IMR-90 (cell line): Measurements from ENCODE around the gene SETD2. TPM values are rescaled to one million over a fixed set of nuclear protein-coding genes. Genes with fewer than 3 reads are reported as not detected.
"Not testable (repeated sequence)": the region's sequence is repeated elsewhere in the genome, so short reads cannot be mapped to it uniquely, and the experiment has no call there.

Source experiments
- ATAC-seq: fragments of 200-7000 bp; cut with Tn5 transposase; 2 replicates; pipeline ENCODE4 v1.9.1; 2020; ENCODE audit warnings: low read depth, mild to moderate bottlenecking, moderate library complexity
- BruUV-seq: library from RNA; stranded (reverse); fragments of 400-500 nt; replicated peaks from 2 replicates; lab custom pipeline; 2021; lab: Mats Ljungman, UMichigan
- CTCF ChIA-PET: fragments of 300-600 bp; formaldehyde crosslinking; extraction: SDS; loops from one replicate; lab custom pipeline; 2021; ENCODE audit warnings: antibody characterized with exemption; lab: Yijun Ruan, JAX
- POLR2A ChIA-PET: fragments of 300-600 bp; sonication (Branson Sonifier 250); formaldehyde crosslinking; loops from one replicate; lab custom pipeline; 2022; ENCODE audit warnings: antibody characterized with exemption; ENCODE audit not compliant: unreplicated experiment; lab: Charles Lee
- DNase-seq: peaks from one replicate; pipeline ENCODE4 v3.0.0; 2013
- H2AFZ ChIP-seq: replicated peaks from 2 replicates; pipeline ENCODE3; 2013; ENCODE audit warnings: low read length, mild to moderate bottlenecking; ENCODE audit not compliant: poor library complexity
- H2AK5ac ChIP-seq: 2 replicates; pipeline ENCODE4 v1.6.1; 2013; ENCODE audit warnings: low read depth, low read length, inconsistent platforms
- H2AK9ac ChIP-seq: replicated peaks from 2 replicates; pipeline ENCODE3; 2013; ENCODE audit warnings: mild to moderate bottlenecking, low read depth, low read length, moderate library complexity; ENCODE audit not compliant: poor library complexity
- H2BK120ac ChIP-seq: 2 replicates; pipeline ENCODE4 v1.6.1; 2013; ENCODE audit warnings: low read depth, low read length, inconsistent platforms
- H2BK15ac ChIP-seq: 3 replicates; pipeline ENCODE4 v1.6.1; 2013; ENCODE audit warnings: low read depth, low read length, inconsistent platforms
- H2BK20ac ChIP-seq: 2 replicates; pipeline ENCODE4 v1.6.1; 2013; ENCODE audit warnings: low read depth, mild to moderate bottlenecking, inconsistent platforms, low read length, moderate library complexity
- H2BK5ac ChIP-seq: 2 replicates; pipeline ENCODE4 v1.6.1; 2013; ENCODE audit warnings: mild to moderate bottlenecking, low read depth, low read length, inconsistent platforms; ENCODE audit not compliant: poor library complexity, severe bottlenecking
- H3K14ac ChIP-seq: replicated peaks from 2 replicates; pipeline ENCODE4 v1.6.1; 2013; ENCODE audit warnings: low read depth, low read length, inconsistent platforms
- H3K18ac ChIP-seq: 2 replicates; pipeline ENCODE4 v1.6.1; 2013; ENCODE audit warnings: low read depth, low read length, control low read depth
- H3K23ac ChIP-seq: 2 replicates; pipeline ENCODE4 v1.6.1; 2013; ENCODE audit warnings: low read depth, low read length, inconsistent platforms
- H3K27ac ChIP-seq: 2 replicates; pipeline ENCODE4 v1.5.1; 2013; ENCODE audit warnings: mild to moderate bottlenecking, control low read depth, low read length; ENCODE audit not compliant: insufficient read depth
- H3K27me3 ChIP-seq: 2 replicates; pipeline ENCODE4 v1.6.1; 2013; ENCODE audit warnings: low read length; ENCODE audit not compliant: control insufficient read depth, insufficient read depth
- H3K36me3 ChIP-seq: 2 replicates; pipeline ENCODE4 v1.6.1; 2013; ENCODE audit warnings: low read length, mixed read lengths; ENCODE audit not compliant: control insufficient read depth, insufficient read depth
- H3K4ac ChIP-seq: 2 replicates; pipeline ENCODE4 v1.6.1; 2013; ENCODE audit warnings: low read depth, low read length, inconsistent platforms
- H3K4me1 ChIP-seq: 2 replicates; pipeline ENCODE4 v1.6.1; 2013; ENCODE audit warnings: low read length, mixed read lengths; ENCODE audit not compliant: control insufficient read depth, insufficient read depth
- H3K4me2 ChIP-seq: 2 replicates; pipeline ENCODE4 v1.6.1; 2013; ENCODE audit warnings: low read depth, mild to moderate bottlenecking, control low read depth, low read length, moderate library complexity
- H3K4me3 ChIP-seq: 2 replicates; pipeline ENCODE4 v1.5.1; 2013; ENCODE audit warnings: low read depth, mild to moderate bottlenecking, control low read depth, low read length, moderate library complexity; ENCODE audit not compliant: insufficient read depth
- H3K56ac ChIP-seq: 2 replicates; pipeline ENCODE4 v1.6.1; 2013; ENCODE audit warnings: low read length, inconsistent platforms; ENCODE audit not compliant: insufficient read depth; ENCODE audit errors: extremely low read depth
- H3K79me1 ChIP-seq, 2 experiments: 2 replicates each; pipeline ENCODE4 v1.6.1; 2013; ENCODE audit warnings: low read length in 2 of 2, inconsistent platforms in 1 of 2, low read depth in 1 of 2
- H3K9ac ChIP-seq: 2 replicates; pipeline ENCODE4 v1.6.1; 2013; ENCODE audit warnings: low read depth, low read length, control low read depth
- H3K9me1 ChIP-seq: 2 replicates; pipeline ENCODE4 v1.6.1; 2013; ENCODE audit warnings: low read length, inconsistent platforms; ENCODE audit not compliant: insufficient read depth
- H3K9me3 ChIP-seq: 2 replicates; pipeline ENCODE4 v1.6.1; 2013; ENCODE audit warnings: low read length; ENCODE audit not compliant: control insufficient read depth, insufficient read depth
- H4K20me1 ChIP-seq: 2 replicates; pipeline ENCODE4 v1.6.1; 2013; ENCODE audit warnings: low read length, inconsistent platforms; ENCODE audit not compliant: insufficient read depth
- H4K5ac ChIP-seq: 2 replicates; pipeline ENCODE4 v1.6.1; 2013; ENCODE audit warnings: mild to moderate bottlenecking, low read depth, low read length, control low read depth
- H4K8ac ChIP-seq, 2 experiments: 2 replicates each; pipeline ENCODE4 v1.6.1; 2013; ENCODE audit warnings: low read depth in 2 of 2, low read length in 2 of 2, control low read depth in 1 of 2, inconsistent platforms in 1 of 2
- H4K91ac ChIP-seq: 2 replicates; pipeline ENCODE4 v1.6.1; 2013; ENCODE audit warnings: low read depth, low read length, inconsistent platforms; ENCODE audit not compliant: insufficient read depth
- WGBS, 2 experiments: methylation state at CpG; one replicate each; pipeline versions ENCODE4 v1.1.5 to v1.1.7; 2013; ENCODE audit warnings: missing lambda C conversion rate in 2 of 2; ENCODE audit not compliant: insufficient read length in 1 of 2; ENCODE audit errors: extremely low coverage in 2 of 2; 5-methylcytosine and 5-hydroxymethylcytosine counted together
- dilution Hi-C: fragments of 300-500 bp; cut with HindIII; formaldehyde crosslinking; loops from one replicate; pipeline ENCODE4 v1.14.3; 2018; ENCODE audit warnings: low sequenced_read_pairs; ENCODE audit not compliant: unreplicated experiment
- in situ Hi-C: fragments of 300-500 bp; cut with MboI; formaldehyde crosslinking; loops from 3 replicates; pipeline ENCODE4 v1.14.3; 2019; ENCODE audit warnings: low sequenced_read_pairs, inconsistent platforms, mixed read lengths
- intact Hi-C: fragments of 100-400 bp; cut with micrococcal nuclease; formaldehyde crosslinking; loops from 2 replicates; pipeline ENCODE4 v1.10.0; 2022
- polyA plus RNA-seq, 3 experiments: library from polyadenylated mRNA; depleted of rRNA; stranded (reverse); fragments of >200 nt; gene quantifications; 2 replicates each; pipeline ENCODE4 v1.2.3, GENCODE V29; 2012; ENCODE audit warnings: low replicate concordance in 1 of 3
- total RNA-seq: library from RNA; depleted of rRNA; stranded (reverse); fragments of >200 nt; gene quantifications from 2 replicates; pipeline ENCODE4 v1.2.3, GENCODE V29; 2012

The SETD2 gene
- total and polyA plus RNA-seq, 2 of the 4 experiments (the other 2 are of a cell fraction): 18.3 to 20.1 TPM

- H4K5ac ChIP-seq, H3K4me3 ChIP-seq, H3K56ac ChIP-seq, H3K9me3 ChIP-seq, H3K4ac ChIP-seq, H2AK9ac ChIP-seq, H3K27ac ChIP-seq, H4K8ac ChIP-seq, H2BK20ac ChIP-seq, H2BK15ac ChIP-seq, H3K27me3 ChIP-seq, H3K36me3 ChIP-seq, H2AK5ac ChIP-seq, in situ Hi-C loops, H2AFZ ChIP-seq, BruUV-seq, H3K23ac ChIP-seq, H2BK120ac ChIP-seq, H4K91ac ChIP-seq, POLR2A ChIA-PET, H3K4me2 ChIP-seq, H3K18ac ChIP-seq, H2BK5ac ChIP-seq, CTCF ChIA-PET, H3K4me1 ChIP-seq, ATAC-seq, DNase-seq, H3K14ac ChIP-seq, intact Hi-C loops, dilution Hi-C loops, H3K9ac ChIP-seq: not testable (repeated sequence)
- H3K9me1 ChIP-seq: peaks cover 14% of the 10 kb centered on the region
- peaks cover 3 to 68% of the 10 kb centered on the region in 2 experiments; a peak in 3 of 4 replicates for H3K79me1 ChIP-seq
- no CpG with 5 or more reads among the region's 7 CpGs for WGBS, 2 experiments
- peaks cover 86% of the 10 kb centered on the region for H4K20me1 ChIP-seq
Observed at GRCh38 chr3:47140553-47140952, 23.4 kb downstream of the SETD2 start.
